Caco-2 (cell line): ENCODE measurements around the gene SLC12A9. TPM values are rescaled to one million over a fixed set of nuclear protein-coding genes. Genes with fewer than 3 reads are reported as not detected.
A peak's percentile ranks its signal among the peaks of the same experiment; 100 is the strongest.
"Not testable (repeated sequence)": the region's sequence is repeated elsewhere in the genome, so short reads cannot be mapped to it uniquely, and the experiment has no call there.

Experiments used
- BruUV-seq: library from RNA; stranded (reverse); fragments of 400-500 nt; replicated peaks from 2 replicates; lab custom pipeline; 2021; lab: Mats Ljungman, UMichigan
- CTCF ChIA-PET: fragments of 300-600 bp; sonication (Branson Sonifier 250); formaldehyde crosslinking; loops from one replicate; lab custom pipeline; 2022; ENCODE audit warnings: antibody characterized with exemption; lab: Charles Lee
- POLR2A ChIA-PET: fragments of 300-600 bp; sonication (Branson Sonifier 250); formaldehyde crosslinking; loops from one replicate; lab custom pipeline; 2022; ENCODE audit warnings: antibody characterized with exemption; lab: Charles Lee
- DNase-seq, 2 experiments: peaks; one replicate each; pipeline versions ENCODE4 v3.0.0 to v3.0.0-alpha.2; 2020 to 2022
- H3K27me3 ChIP-seq: replicated peaks from 2 replicates; pipeline ENCODE4 v1.6.0; 2011; ENCODE audit warnings: low read length; ENCODE audit not compliant: control insufficient read depth, insufficient read depth
- H3K36me3 ChIP-seq: 2 replicates; pipeline ENCODE4 v1.5.1; 2011; ENCODE audit warnings: low read length; ENCODE audit not compliant: control insufficient read depth, insufficient read depth
- H3K4me1 ChIP-seq: fragments of 250-450 bp; sonication (Bioruptor Pico); 2 replicates; pipeline ENCODE4 v1.5.1; 2020; ENCODE audit warnings: mild to moderate bottlenecking
- H3K4me3 ChIP-seq: 2 replicates; pipeline ENCODE4 v1.5.1; 2011; ENCODE audit warnings: low read depth, mild to moderate bottlenecking, control low read depth, low read length
- H3K9me3 ChIP-seq: fragments of 250-450 bp; sonication (Bioruptor Pico); 2 replicates; pipeline ENCODE4 v1.5.1; 2020; ENCODE audit warnings: mild to moderate bottlenecking, moderate library complexity
- H3K27ac Mint-ChIP-seq: one replicate; pipeline ENCODE4 v1.8.0; 2022; ENCODE audit warnings: mixed read lengths; ENCODE audit not compliant: unreplicated experiment
- H3K27me3 Mint-ChIP-seq: one replicate; pipeline ENCODE4 v1.8.0; 2022; ENCODE audit warnings: mixed read lengths; ENCODE audit not compliant: insufficient read depth, unreplicated experiment
- H3K36me3 Mint-ChIP-seq: one replicate; pipeline ENCODE4 v1.8.0; 2022; ENCODE audit warnings: mild to moderate bottlenecking, mixed read lengths; ENCODE audit not compliant: insufficient read depth, unreplicated experiment
- H3K4me1 Mint-ChIP-seq: one replicate; pipeline ENCODE4 v1.8.0; 2022; ENCODE audit warnings: low read depth, mixed read lengths; ENCODE audit not compliant: unreplicated experiment
- H3K4me3 Mint-ChIP-seq: one replicate; pipeline ENCODE4 v1.8.0; 2022; ENCODE audit warnings: mild to moderate bottlenecking, moderate library complexity, mixed read lengths; ENCODE audit not compliant: unreplicated experiment
- H3K9me3 Mint-ChIP-seq: one replicate; pipeline ENCODE4 v1.8.0; 2022; ENCODE audit warnings: mixed read lengths; ENCODE audit not compliant: unreplicated experiment
- intact Hi-C: fragments of 100-400 bp; cut with micrococcal nuclease; formaldehyde crosslinking; loops from one replicate; pipeline ENCODE4 v1.10.0; 2022; ENCODE audit not compliant: unreplicated experiment
- total RNA-seq: library from RNA; stranded (reverse); gene quantifications from 2 replicates; pipeline ENCODE4 v1.2.3, GENCODE V29; 2022
- TF ChIP-seq, protein P1 (sequence below), 2 experiments: fragments of 200-600 bp in 1 of 2; IDR thresholded peaks; 1 replicate in 1 of 2; 2 replicates in 1 of 2; pipeline versions ENCODE4 v1.5.1 to v1.8.0; 2011 to 2022; ENCODE audit warnings: antibody characterized with exemption in 1 of 2, control low read depth in 1 of 2, inconsistent platforms in 1 of 2, low read depth in 1 of 2, low read length in 1 of 2, mild to moderate bottlenecking in 1 of 2, moderate library complexity in 1 of 2; ENCODE audit not compliant: insufficient read depth in 1 of 2, severe bottlenecking in 1 of 2, unreplicated experiment in 1 of 2

The SLC12A9 gene
- total RNA-seq, 1 experiment from 2014 or later: 60.7 TPM

DNA sequence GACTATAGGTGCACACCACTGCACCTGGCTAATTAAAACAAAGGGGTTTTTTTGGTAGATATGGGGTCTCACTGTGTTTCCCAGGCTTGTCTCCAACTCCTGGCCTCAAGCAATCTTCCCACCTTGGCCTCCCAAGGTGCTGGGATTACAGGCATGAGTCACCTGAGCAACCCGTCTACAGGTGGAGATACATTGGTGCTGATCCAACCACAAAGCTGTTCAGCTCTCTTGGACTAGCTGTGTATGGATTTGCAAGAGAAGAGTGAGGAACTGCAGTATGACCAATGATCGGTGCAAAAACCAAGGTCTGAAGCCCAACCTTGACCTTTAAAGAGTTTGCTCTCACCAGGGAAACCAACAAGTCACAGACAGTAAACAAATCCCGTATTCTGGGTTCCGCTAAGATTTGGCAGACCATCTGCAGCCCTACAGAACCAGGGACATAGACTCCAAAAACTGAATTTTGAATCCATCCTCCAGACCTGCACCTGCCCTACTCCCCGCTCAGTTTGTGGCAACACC, 44.1 kb upstream of the SLC12A9 start:
- no peaks in the 10 kb centered on the region for H3K9me3 Mint-ChIP-seq
- H3K27me3 Mint-ChIP-seq: no peaks in the 10 kb centered on the region
- no peak for DNase-seq
- H3K9me3 ChIP-seq: no peaks in the 10 kb centered on the region
- TF ChIP-seq, protein P1, sequence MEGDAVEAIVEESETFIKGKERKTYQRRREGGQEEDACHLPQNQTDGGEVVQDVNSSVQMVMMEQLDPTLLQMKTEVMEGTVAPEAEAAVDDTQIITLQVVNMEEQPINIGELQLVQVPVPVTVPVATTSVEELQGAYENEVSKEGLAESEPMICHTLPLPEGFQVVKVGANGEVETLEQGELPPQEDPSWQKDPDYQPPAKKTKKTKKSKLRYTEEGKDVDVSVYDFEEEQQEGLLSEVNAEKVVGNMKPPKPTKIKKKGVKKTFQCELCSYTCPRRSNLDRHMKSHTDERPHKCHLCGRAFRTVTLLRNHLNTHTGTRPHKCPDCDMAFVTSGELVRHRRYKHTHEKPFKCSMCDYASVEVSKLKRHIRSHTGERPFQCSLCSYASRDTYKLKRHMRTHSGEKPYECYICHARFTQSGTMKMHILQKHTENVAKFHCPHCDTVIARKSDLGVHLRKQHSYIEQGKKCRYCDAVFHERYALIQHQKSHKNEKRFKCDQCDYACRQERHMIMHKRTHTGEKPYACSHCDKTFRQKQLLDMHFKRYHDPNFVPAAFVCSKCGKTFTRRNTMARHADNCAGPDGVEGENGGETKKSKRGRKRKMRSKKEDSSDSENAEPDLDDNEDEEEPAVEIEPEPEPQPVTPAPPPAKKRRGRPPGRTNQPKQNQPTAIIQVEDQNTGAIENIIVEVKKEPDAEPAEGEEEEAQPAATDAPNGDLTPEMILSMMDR (IDR thresholded peaks at IDR 0.05; ENCODE audit: insufficient read depth in 1 of 2, low read depth in 1 of 2, low read length in 1 of 2, severe bottlenecking in 1 of 2, unreplicated experiment in 1 of 2): no peak
- no peak overlapping the region for H3K27ac Mint-ChIP-seq
- no peak overlapping the region for H3K4me3 Mint-ChIP-seq
- peaks cover 7% of the 10 kb centered on the region for H3K4me1 Mint-ChIP-seq
- no peak overlapping the region for H3K4me3 ChIP-seq
- ChIA-PET CTCF (no interaction called here), POLR2A (no interaction called here)
- BruUV-seq: no TSS peak
- H3K27me3 ChIP-seq: no peaks in the 10 kb centered on the region
- H3K36me3 ChIP-seq: peaks cover 12% of the 10 kb centered on the region
- peaks cover 100% of the 10 kb centered on the region for H3K36me3 Mint-ChIP-seq
- H3K4me1 ChIP-seq: peaks cover 7% of the 10 kb centered on the region
- intact Hi-C loops: no loop called here

DNA sequence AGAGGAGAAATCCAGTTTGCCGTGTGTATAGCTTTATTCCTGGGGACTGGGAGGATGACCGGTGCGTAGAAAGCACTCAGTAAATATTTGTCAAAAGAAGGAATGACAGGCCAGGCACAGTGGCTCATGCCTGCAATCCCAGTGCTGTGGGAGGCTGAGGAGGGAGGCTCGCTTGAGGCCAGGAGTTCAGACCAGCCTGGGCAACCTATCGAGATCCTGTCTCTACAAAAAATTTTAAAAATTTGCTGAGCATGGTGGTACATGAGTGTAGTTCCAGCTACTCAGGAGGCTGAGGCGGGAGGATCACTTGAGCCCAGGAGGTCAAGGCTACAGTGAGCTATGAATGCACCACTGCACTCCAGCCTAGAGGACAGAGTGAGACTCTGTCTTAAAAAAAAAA, 41.0 kb upstream of the SLC12A9 start:
- Mint-ChIP-seq H3K4me1 (no peaks in the 10 kb centered on the region), H3K27ac (no peak overlapping the region), H3K27me3 (no peaks in the 10 kb centered on the region), H3K4me3 (no peak overlapping the region), H3K36me3 (peaks cover 99% of the 10 kb centered on the region), H3K9me3 (no peaks in the 10 kb centered on the region)
- TF ChIP-seq, protein P1 (IDR thresholded peaks at IDR 0.05; ENCODE audit: insufficient read depth in 1 of 2, low read depth in 1 of 2, low read length in 1 of 2, severe bottlenecking in 1 of 2, unreplicated experiment in 1 of 2): no peak
- no TSS peak for BruUV-seq
- H3K27me3 ChIP-seq: no peaks in the 10 kb centered on the region
- DNase-seq: no peak
- peaks cover 10% of the 10 kb centered on the region; the same call in 1 of the 2 replicates for H3K4me1 ChIP-seq
- peaks cover 7% of the 10 kb centered on the region for H3K36me3 ChIP-seq
- intact Hi-C loops: no loop called here
- H3K4me3 ChIP-seq: no peak overlapping the region
- ChIA-PET CTCF (interaction anchor here (0.5 to 2.0 kb wide), 3 partner anchors 15 to 41 kb away, joined by 3 to 5 read pairs (median 4); partner anchors contain the start of genes EPHB4 and SLC12A9), POLR2A (no interaction called here)
- H3K9me3 ChIP-seq: no peaks in the 10 kb centered on the region

DNA sequence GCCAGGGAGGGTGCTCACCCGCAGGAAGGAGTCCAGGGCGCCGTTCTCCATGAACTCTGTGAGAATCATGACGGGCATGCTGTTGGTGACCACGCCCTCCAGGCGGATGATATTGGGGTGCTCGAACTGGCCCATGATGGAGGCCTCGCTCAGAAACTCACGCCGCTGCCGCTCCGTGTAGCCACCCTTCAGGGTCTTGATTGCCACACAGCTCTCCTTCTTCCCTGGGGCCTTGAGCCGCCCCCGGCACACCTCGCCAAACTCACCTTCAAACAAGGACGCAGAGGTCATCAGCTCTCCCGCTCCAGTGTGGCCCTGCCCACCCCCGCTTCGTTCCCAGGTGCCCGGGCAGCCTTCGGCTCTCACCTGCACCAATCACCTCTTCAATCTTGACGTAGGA, 39.8 kb upstream of the SLC12A9 start:
- Mint-ChIP-seq H3K27me3 (no peaks in the 10 kb centered on the region), H3K9me3 (no peaks in the 10 kb centered on the region), H3K4me1 (no peaks in the 10 kb centered on the region), H3K4me3 (no peak overlapping the region), H3K36me3 (peaks cover 99% of the 10 kb centered on the region), H3K27ac (no peak overlapping the region)
- peaks cover 6% of the 10 kb centered on the region for H3K36me3 ChIP-seq
- no peaks in the 10 kb centered on the region for H3K9me3 ChIP-seq
- peaks cover 10% of the 10 kb centered on the region; the same call in 1 of the 2 replicates for H3K4me1 ChIP-seq
- H3K4me3 ChIP-seq: no peak overlapping the region
- ChIA-PET CTCF (interaction anchor here (2.0 kb wide), 1 partner anchor 14 kb away, joined by 5 read pairs; the partner anchor contains the start of gene EPHB4), POLR2A (no interaction called here)
- no TSS peak for BruUV-seq
- no peaks in the 10 kb centered on the region for H3K27me3 ChIP-seq
- TF ChIP-seq, protein P1 (IDR thresholded peaks at IDR 0.05; ENCODE audit: insufficient read depth in 1 of 2, low read depth in 1 of 2, low read length in 1 of 2, severe bottlenecking in 1 of 2, unreplicated experiment in 1 of 2): no peak
- no peak for DNase-seq
- intact Hi-C loops: no loop called here

DNA sequence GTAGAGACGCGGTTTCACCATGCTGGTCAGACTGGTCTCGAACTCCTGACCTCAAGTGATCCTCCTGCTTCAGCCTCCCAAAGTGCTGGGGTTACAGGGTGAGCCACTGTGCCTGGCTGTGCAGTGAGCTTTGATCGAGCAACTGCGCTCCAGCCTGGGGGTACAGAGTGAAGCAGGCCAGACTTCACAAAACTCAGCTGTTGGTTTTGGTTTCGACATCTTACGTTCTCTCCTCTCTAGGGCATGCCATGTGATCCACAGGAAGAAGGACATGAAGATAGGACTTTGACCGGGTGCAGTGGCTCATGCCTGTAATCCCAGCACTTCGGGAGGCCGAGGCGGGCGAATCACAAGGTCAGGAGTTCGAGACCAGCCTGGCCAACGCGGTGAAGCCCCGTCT, 36.0 kb upstream of the SLC12A9 start:
- H3K27me3 Mint-ChIP-seq, H3K4me1 Mint-ChIP-seq, H3K9me3 Mint-ChIP-seq, BruUV-seq, H3K27me3 ChIP-seq, intact Hi-C loops, H3K36me3 ChIP-seq, H3K4me3 ChIP-seq, H3K9me3 ChIP-seq, H3K4me3 Mint-ChIP-seq, H3K27ac Mint-ChIP-seq: not testable (repeated sequence)
- DNase-seq: peak in 1 of 2 experiments; percentile 32
- peaks cover 10% of the 10 kb centered on the region; the same call in 1 of the 2 replicates for H3K4me1 ChIP-seq
- CTCF ChIA-PET: interaction anchor here (0.6 to 1.2 kb wide), 4 partner anchors 11 to 204 kb away, joined by 3 to 12 read pairs (median 4); partner anchors contain the start of genes EPHB4 and MOSPD3
- POLR2A ChIA-PET: interaction anchor here (1.0 kb wide), 1 partner anchor 14 kb away, joined by 3 read pairs; no protein-coding TSS in a partner anchor
- peaks cover 99% of the 10 kb centered on the region for H3K36me3 Mint-ChIP-seq
